IMR-90 (cell line): ENCODE measurements around the gene MPZL3.

Experiments
- CHD1 ChIP-seq: IDR thresholded peaks from 2 replicates; pipeline ENCODE4 v1.6.1; 2012; ENCODE audit warnings: low read depth, low read length, improper control_type of control experiment
- FOS ChIP-seq: fragments of 150-350 bp; IDR thresholded peaks from 2 replicates; pipeline ENCODE4 v1.6.1; 2016; ENCODE audit warnings: low read depth, low read length
- MAFK ChIP-seq: IDR thresholded peaks from 2 replicates; pipeline ENCODE4 v1.6.1; 2012; ENCODE audit warnings: low read depth, low read length, improper control_type of control experiment
- MAZ ChIP-seq: IDR thresholded peaks from 2 replicates; pipeline ENCODE4 v1.6.1; 2012; ENCODE audit warnings: low read depth, mild to moderate bottlenecking, low read length, improper control_type of control experiment, moderate library complexity, borderline replicate concordance
- MXI1 ChIP-seq: IDR thresholded peaks from 2 replicates; pipeline ENCODE4 v1.6.1; 2012; ENCODE audit warnings: low read depth, mild to moderate bottlenecking, low read length, moderate library complexity, borderline replicate concordance
- POLR2A ChIP-seq: IDR thresholded peaks from 2 replicates; pipeline ENCODE4 v1.6.1; 2012; ENCODE audit warnings: mild to moderate bottlenecking, low read depth, low read length
- RAD21 ChIP-seq: IDR thresholded peaks from 2 replicates; pipeline ENCODE4 v1.6.1; 2012; ENCODE audit warnings: low read length, improper control_type of control experiment
- RCOR1 ChIP-seq: IDR thresholded peaks from 2 replicates; pipeline ENCODE4 v1.6.1; 2012; ENCODE audit warnings: mild to moderate bottlenecking, low read length, improper control_type of control experiment; ENCODE audit not compliant: insufficient replicate concordance
- RFX5 ChIP-seq: IDR thresholded peaks from 2 replicates; pipeline ENCODE4 v1.8.0; 2012; ENCODE audit warnings: low read depth, mild to moderate bottlenecking, low read length, moderate library complexity
- SMC3 ChIP-seq: fragments of 150-350 bp; IDR thresholded peaks from 2 replicates; pipeline ENCODE4 v1.6.1; 2016; ENCODE audit warnings: low read depth, mild to moderate bottlenecking, antibody characterized with exemption, low read length, moderate library complexity
- TF ChIP-seq, protein P1 (sequence below): conservative IDR thresholded peaks from 2 replicates; pipeline ENCODE4 v1.5.1; 2012; ENCODE audit warnings: mild to moderate bottlenecking, low read depth, low read length, improper control_type of control experiment
- TF ChIP-seq, protein P2 (sequence below): fragments of 150-350 bp; IDR thresholded peaks from 2 replicates; pipeline ENCODE4 v1.6.1; 2017; ENCODE audit warnings: mild to moderate bottlenecking, antibody characterized with exemption, low read length, low read depth

DNA sequence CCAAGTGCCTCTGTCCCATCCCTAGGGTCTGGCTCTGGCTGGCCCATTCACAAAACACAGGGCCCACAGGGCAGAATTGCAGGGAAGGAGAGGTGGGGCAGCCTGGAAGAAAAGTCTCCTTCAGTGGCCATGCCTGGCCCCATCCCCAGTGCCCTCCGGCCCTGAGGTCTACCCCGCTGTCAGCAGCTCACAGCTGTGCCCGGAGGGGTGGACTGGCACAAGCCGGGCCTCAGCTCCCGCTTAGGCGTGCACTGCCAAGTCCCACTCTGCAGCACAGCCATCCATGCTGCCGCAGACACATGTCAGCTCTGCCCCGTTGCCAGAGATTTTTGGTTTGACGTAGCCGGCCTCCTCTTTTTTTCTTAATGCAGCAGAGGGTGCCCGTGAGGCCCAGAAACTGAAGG is 71.9 kb downstream of the MPZL3 start:
- TF ChIP-seq, protein P1, sequence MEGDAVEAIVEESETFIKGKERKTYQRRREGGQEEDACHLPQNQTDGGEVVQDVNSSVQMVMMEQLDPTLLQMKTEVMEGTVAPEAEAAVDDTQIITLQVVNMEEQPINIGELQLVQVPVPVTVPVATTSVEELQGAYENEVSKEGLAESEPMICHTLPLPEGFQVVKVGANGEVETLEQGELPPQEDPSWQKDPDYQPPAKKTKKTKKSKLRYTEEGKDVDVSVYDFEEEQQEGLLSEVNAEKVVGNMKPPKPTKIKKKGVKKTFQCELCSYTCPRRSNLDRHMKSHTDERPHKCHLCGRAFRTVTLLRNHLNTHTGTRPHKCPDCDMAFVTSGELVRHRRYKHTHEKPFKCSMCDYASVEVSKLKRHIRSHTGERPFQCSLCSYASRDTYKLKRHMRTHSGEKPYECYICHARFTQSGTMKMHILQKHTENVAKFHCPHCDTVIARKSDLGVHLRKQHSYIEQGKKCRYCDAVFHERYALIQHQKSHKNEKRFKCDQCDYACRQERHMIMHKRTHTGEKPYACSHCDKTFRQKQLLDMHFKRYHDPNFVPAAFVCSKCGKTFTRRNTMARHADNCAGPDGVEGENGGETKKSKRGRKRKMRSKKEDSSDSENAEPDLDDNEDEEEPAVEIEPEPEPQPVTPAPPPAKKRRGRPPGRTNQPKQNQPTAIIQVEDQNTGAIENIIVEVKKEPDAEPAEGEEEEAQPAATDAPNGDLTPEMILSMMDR: no peak
- TF ChIP-seq RAD21: no peak
- TF ChIP-seq CHD1: no peak
- no peak for TF ChIP-seq FOS
- TF ChIP-seq MXI1: no peak
- no peak for TF ChIP-seq POLR2A
- TF ChIP-seq, protein P2, sequence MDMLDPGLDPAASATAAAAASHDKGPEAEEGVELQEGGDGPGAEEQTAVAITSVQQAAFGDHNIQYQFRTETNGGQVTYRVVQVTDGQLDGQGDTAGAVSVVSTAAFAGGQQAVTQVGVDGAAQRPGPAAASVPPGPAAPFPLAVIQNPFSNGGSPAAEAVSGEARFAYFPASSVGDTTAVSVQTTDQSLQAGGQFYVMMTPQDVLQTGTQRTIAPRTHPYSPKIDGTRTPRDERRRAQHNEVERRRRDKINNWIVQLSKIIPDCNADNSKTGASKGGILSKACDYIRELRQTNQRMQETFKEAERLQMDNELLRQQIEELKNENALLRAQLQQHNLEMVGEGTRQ: no peak
- TF ChIP-seq MAFK: no peak
- TF ChIP-seq MAZ: no peak
- no peak for TF ChIP-seq RFX5
- TF ChIP-seq SMC3: no peak
- TF ChIP-seq RCOR1: no peak
